Hematopoietic multipotent progenitor cell treated with erythropoietin and hydrocortisone succinate and interleukin-3 and kit ligand, for 15 days (in vitro differentiated cells): ENCODE results near the gene LRP1.
"Not testable (repeated sequence)": the region's sequence is repeated elsewhere in the genome, so short reads cannot be mapped to it uniquely, and the experiment has no call there.

ENCODE experiments used
- DNase-seq: peaks from one replicate; pipeline ENCODE4 v3.0.0-alpha.2; 2015; ENCODE audit warnings: low spot score

Gene LRP1

DNA sequence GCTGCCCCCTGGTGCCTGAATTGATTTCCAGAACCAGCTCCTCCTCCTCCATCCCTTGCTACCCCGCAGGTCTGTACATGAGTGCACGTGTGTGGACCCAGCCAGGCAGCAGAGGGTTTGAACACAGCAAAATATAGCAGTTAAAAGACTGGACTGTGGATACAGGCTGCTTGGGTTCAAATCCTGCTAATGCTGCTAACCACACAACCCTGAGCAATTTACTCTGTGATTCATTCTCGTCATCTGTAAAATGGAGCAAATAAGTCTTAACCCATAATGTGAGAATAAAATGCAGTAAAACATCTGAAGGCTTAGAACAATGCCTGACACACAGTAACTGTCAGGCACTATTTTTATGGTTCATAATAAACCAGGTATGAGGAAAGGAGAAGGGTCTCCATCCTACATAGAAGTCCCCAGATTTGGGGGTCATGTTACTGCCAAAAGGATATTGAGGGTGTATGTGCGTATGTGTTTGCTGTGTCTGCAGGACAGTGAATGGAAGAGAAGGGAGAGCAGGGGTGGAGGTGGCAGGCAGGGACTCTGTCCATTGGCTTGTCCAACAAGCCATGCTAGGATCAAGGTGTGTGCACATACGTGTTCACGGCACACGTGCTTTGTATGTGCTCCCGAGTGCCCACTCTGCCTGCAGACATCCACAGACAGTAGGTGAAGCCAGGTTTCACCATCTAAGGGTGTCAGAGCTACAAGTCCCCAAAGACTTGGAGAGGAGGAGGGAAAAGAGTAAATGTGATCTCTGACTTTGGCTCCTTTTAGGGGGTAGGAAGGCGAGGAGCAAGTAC, 15.6 kb upstream of the LRP1 start:
- no peak for DNase-seq

DNA sequence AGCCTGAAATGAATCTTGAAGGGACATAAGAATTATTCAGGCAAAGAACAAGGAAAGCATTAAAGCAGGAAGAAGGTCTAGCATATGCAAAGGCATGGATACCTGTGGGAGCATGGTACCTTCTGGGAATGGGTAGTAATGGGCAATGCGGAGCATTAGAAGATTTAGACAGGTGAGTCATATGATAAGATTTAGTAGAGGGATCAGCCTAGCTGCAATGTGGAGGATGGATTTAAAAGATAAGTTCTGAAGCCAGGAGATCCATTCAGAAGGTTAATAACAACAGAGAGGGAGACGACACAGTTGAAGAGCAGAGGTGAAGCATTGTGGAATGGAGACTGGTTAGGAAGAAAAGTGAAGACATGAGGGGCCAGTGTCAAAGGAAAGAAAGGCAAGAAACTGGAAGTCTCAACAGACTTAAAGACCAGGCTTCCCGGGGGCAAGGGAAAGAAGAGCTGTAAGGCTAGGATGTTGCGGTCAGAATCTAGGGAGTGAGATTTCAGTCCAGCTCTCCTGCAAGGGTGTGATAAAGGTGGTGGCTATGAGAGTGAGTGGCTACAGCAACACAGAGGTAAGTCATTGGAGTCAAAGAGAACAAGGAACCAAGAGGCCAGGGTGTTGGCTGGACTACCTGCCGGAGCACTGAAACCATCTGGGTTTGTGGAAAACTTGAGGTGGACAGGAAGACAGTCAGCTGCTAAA, 11.6 kb upstream of the LRP1 start:
- no peak for DNase-seq

GRCh38 chr12:57118711-57119271, 9.5 kb upstream of the LRP1 start:
- no peak for DNase-seq

GRCh38 chr12:57119294-57120085, 8.8 kb upstream of the LRP1 start:
- DNase-seq = no peak

DNA sequence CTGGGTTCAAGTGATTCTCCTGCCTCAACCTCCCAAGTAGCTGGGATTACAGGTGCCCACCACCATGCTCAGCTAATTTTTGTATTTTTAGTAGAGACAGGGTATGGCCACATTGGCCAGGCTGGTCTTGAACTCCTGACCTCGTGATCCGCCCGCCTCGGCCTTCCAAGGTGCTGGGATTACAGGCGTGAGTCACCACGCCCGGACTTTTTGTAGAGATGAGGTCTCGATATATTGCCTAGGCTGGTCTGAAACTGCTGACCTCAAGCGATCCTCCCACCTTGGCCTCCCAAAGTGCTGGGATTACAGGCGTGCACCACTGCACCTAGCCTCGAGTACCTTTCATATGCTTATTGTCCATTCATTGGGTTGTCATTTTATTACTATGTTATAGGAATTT, 7.6 kb upstream of the LRP1 start:
- not testable (repeated sequence) for DNase-seq

DNA sequence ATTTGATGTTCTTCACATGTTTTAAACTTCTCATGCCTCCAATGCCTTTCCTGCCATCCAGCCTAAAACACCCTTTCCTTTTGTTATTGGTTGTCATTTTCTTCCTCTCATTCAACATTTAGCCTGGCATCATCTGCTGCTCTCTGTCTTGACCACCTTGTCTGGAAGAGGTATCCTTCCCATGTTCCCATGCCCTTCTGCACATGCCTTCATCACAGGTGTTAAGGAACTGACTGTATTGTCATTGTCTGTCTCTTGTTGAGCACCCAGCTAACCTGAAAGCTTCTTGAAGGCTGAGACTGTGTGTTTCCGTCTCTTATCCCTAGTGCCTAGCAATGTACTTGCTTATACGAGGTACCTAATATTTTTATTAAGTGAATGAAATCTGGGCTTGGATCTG, 4.5 kb upstream of the LRP1 start:
- DNase-seq = no peak

DNA sequence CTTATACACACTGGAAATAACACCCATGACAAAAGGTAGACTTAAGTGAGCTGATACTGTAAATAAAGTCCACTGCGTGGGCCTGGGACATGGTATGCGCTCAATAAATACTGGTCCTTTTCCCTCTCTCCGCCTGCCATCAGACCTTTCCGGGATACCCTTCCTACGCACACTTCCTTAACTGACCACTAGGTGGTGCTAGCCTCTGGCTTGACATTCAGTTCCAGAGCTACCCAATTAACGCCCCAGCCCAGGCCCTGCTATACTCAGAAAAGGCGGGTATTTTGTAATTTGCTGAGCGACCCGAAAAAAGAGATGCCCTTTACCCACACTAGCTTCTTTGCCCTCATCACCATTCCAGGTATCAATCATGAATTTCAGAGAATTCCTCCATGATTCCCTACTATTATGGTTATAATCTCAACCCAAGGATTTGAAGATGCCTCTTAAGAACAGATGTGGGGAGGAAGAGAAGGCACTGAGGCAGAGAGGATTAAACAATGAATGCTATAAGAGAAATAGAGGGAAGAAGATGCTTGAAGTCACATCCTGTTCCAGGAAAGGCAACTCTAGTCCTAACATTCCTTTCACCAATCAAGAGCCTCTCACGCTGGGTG, 3.9 kb upstream of the LRP1 start:
- DNase-seq = peak; percentile 87

GRCh38 chr12:57126061-57126460, 2.2 kb upstream of the LRP1 start:
- no peak for DNase-seq

- DNase-seq = peak; percentile 51
These were observed 1.7 kb upstream of the LRP1 start for GRCh38 chr12:57126561-57126960.

- DNase-seq = peak; percentile 70
These were observed 1.1 kb upstream of the LRP1 start for GRCh38 chr12:57127101-57127725.

DNA sequence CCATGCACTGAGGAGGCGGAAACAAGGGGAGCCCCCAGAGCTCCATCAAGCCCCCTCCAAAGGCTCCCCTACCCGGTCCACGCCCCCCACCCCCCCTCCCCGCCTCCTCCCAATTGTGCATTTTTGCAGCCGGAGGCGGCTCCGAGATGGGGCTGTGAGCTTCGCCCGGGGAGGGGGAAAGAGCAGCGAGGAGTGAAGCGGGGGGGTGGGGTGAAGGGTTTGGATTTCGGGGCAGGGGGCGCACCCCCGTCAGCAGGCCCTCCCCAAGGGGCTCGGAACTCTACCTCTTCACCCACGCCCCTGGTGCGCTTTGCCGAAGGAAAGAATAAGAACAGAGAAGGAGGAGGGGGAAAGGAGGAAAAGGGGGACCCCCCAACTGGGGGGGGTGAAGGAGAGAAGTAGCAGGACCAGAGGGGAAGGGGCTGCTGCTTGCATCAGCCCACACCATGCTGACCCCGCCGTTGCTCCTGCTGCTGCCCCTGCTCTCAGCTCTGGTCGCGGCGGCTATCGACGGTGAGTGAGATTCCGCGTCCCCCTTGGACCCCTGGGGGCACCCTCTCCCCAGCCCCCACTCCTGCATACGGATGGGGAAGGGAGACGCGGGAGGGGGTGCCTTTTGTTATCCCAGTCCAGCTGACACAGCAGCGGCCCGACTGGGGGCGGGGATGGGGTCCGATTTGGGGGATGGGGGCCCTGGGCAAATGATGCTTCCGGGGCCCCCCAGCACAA, 400 bp downstream of the LRP1 start:
- DNase-seq = no peak

DNA sequence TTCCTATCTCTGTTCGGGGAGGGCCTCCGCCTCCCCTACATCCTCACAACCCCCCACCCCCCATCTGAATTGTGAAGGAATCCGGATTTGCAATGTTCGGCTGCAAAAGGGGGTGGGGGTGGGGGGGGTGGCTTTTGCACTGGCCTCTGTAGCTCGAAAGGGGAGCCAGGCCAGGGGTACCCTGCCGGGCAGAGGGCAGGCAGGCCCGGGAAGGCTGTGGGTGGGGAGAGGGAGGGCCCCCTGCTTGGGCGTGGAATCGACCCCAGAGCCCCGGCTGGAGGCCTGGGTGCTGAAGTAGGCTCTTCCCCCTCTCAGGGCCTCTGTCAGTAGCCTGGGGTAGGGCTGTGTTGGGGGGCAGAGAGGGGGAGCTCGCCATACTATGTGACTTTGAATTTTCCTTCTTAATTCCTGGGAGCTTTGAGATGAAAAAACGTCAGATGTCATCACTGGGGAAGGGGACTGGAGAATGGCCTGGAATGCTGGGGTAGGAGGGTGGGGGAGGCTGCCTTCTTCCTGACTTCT, 1.1 kb downstream of the LRP1 start:
- DNase-seq = no peak

DNA sequence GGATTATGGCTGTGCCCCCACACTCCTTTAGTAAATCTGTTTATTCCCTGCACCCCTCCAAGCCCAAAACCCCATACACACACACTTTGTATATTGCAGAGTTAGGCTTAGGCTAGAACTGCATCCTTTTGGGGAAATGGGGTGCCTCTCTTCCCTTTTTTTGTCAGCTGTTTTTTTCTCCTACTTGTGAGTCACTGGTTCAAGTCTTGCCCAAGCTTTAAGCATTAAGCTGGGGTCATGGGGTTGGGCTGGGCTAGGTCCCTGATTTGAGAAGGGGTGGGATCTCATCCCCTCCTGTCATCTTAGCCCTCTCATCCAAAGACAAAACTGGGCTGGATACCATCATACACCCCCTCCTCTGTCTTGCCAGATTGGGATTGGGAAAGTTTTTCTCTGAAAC, 1.6 kb downstream of the LRP1 start:
- DNase-seq = no peak

- DNase-seq = no peak
These were observed 2.7 kb downstream of the LRP1 start for GRCh38 chr12:57130941-57131340.

- no peak for DNase-seq
These were observed 3.8 kb downstream of the LRP1 start for GRCh38 chr12:57131896-57132744.

DNA sequence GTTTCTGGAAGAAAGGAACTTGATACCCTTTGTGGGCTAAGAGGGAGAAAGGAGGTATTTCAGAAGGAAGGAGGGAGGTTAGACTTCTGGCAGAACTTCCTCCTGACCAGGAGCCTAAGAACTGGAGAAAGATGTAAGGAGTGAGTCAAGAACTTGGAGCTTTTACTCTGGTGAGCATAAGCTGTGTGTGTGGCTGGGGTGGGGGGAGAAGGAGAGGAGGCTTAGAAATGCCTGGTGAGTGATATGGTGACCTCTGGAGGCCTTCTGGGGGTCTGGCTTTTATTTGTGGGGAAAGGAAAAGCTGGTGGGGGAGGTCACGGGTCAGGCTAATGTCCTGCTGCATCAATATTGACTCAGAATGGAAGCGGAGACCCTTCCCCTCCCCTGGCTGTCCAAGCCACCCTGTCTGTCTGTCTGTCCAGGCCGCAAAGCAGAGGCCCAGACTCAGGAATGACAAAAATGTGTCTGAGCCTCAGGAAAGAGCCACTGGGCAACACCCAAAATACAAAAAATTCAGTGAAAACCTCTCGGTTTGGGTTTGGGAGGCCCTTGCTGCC, 4.8 kb downstream of the LRP1 start:
- no peak for DNase-seq

DNA sequence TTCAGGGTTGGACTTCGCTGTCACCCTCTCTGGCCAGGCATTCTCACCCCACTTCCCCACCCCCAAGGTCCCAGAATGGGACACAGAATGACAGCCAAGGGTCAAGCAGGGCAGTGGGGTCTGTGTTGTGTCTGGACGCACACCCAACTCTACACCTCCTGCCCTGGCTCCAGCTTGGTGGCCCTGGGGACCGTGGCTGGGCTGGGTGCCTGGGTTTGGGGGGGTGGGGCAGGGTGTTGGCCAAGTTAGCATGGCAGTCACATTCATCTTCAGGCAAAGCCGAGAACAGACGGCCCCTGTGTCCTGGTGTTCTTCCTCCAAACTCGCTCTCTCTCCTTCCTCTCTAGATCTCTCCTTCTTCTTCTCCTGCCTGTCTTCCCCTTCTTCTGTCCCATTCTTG, 5.6 kb downstream of the LRP1 start:
- DNase-seq = no peak

DNA sequence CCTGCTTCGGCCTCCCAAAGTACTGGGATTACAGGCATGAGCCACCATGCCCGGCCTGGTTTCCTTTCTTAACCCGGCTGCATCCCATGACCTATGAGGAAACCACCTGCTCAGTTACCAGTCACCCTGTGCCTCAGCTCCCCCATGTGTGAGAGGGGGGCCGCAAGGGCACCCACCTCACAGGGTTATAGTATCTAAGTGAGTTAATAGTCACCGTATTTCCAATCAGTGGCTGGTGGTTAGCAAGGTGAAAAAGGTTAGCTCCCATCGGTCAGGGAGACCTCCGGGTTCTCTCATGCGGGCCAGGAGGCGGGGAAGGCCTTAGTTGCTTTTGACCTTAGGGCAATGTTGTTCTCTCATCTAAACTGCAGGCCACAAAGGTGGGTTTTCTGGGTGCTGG, 6.7 kb downstream of the LRP1 start:
- no peak for DNase-seq
